GM10847 (cell line): Measurements from ENCODE around the gene FOXL3.

Experiments
- POLR2A ChIP-seq: IDR thresholded peaks from 2 replicates; pipeline ENCODE4 v1.6.1; 2011; ENCODE audit not compliant: insufficient read length; ENCODE audit errors: extremely low read depth

The FOXL3 gene

DNA sequence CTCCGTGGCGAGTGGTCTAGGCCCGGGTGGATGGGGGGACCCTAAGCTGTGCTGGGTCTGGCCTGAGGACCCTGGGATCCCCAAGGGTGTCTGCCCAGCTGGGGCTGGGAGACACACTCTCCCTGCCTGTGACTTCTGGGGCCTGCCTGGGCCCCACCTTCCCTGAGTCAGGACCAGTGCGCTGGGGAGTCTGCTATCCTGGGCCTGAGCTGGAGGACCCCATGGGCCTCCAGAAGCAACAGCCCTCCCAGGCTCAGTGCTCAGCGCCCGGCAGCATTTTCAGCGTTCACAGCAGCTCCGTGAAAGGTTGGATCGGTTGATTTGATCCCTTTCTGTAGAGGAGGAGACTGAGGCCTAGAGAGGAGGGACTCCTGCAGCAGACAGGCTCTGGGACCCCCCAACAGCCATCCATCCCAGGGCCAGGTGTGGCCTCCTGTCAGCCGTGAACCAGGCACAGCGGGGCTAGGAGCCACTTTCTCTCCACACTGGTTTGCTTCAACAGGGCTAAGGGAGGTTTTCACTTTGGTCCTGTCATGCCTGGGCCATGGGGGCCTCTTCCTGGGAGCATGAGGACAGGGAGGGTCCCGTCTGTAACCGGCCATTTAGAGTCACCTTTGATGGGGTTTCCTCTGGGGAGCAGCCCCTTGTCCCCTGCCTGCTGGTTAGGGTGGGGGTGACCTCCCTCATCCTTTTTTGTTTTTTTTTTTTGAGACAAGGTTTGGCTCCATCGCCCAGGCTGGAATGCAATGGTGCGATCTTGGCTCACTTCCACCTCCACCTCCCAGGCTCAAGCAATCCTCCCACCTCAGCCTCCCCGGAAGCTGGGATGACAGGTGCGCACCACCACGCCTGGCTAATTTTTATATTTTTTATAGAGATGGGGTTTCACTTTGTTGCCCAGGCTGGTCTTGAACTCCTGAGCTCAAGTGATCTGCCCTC lies 12.4 kb downstream of the FOXL3 start:
- TF ChIP-seq POLR2A, result no peak

GRCh38 chr7:303425-303824 lies 13.5 kb downstream of the FOXL3 start:
- TF ChIP-seq POLR2A, result no peak

DNA sequence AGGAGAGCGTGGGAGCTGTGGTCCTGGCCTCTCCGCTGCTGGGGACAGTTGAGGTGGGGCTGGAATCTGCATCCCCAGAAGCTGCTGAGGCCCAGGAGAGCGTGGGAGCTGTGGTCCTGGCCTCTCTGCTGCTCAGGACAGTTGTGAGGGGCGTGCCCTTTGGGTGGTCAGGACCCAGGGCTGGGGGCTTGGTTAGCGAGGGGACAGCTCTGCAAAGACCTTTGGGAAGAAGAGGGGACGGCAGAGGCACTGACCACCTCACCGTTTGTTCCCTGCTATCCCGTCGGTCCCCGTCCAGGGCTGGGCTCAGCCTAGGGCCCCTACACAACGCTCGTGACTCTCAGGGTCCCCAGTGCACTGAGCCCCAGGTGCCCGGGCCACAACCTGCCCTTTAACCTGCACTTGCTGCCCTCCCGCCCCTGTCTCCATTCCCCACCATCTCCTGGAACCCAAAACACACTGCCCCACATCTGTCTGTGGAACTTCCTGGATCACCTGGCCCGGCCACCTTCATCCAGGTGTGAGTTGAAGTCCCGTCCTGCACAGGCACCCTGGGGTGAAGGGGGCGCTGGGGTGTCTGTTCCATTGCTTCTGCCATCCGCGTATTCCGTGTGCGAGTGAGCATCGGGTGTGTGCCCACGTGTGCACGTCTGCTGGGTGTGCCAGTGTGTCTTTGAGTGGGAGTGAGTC lies 14.1 kb downstream of the FOXL3 start:
- TF ChIP-seq POLR2A, result no peak

- no peak for TF ChIP-seq POLR2A
Measured at GRCh38 chr7:304574-305409, 14.8 kb downstream of the FOXL3 start.

GRCh38 chr7:305410-306151 lies 15.6 kb downstream of the FOXL3 start:
- no peak for TF ChIP-seq POLR2A

DNA sequence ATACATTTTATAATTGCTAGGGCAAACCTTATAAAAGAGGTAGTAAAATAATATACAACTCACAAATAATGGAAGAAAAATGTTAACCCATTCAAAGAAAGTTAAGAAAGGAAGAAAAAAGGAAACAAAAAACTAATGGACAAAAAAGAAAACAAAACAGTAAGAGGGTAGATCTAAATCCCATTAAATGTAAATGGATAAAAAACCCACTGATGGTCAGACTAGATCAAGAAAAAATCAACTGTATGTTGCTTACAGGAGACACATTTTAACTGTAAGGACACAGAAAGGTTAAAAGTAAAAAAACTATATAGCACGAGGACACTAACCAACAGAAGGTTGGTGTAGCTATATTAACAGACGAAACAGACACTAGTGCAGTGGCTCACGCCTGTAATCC lies 18.0 kb downstream of the FOXL3 start:
- no peak for TF ChIP-seq POLR2A

DNA sequence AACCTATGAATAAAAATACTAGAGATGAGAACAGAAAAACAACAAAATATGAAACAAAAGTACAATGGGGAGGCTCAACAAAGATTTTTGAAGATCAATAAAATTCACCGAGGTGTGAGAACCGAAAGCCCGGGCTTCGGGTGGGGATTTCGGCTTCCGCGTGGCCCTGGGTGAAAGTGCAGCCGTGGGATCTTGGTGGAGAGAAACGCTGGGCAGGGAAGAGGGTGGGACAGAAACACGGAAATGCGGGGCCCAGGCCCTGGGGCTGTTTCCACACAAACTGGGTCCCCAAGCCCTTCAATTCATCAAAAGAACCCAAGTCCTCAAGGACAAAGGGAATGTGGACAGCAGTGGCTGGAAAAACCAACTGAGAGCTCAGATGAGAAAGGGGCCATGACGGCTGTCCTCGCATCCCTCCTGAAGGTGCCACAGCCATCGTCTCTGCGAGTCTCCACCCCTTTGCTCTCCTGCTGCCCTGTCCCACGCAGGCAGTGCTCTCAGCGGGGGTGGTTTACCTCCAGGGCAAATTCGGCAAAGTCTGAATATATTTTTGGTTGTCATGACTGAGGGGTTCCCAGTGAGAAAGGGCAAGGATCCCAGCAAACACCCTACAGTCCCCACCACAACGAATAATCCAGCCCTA lies 19.7 kb downstream of the FOXL3 start:
- TF ChIP-seq POLR2A, result no peak

DNA sequence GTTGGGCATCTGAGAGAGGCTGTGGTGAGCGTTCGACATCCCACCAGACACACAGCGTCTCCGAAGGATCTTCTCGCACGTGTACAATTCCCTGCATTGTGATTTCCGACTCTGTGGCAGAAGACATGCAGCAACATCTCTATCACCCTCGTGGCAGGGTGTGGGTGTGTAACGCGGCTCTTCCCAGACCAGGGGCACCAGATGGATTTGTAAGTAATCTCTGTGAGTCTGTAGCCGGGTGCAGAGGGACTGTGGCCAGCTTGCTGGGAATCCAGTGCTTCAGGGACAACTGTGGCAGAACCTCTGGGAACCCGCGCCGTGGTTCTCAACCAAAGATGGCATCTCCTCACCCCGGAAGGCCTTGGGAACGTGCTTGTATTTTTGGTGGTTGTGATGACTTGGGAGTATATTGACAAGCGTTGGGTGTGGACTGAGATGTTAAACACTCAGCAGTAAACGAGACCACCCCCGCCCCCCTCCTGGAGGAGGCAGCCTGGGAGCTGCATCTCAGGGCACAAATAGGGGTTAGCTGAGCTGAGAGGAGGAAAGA lies 21.2 kb downstream of the FOXL3 start:
- TF ChIP-seq POLR2A, result no peak

DNA sequence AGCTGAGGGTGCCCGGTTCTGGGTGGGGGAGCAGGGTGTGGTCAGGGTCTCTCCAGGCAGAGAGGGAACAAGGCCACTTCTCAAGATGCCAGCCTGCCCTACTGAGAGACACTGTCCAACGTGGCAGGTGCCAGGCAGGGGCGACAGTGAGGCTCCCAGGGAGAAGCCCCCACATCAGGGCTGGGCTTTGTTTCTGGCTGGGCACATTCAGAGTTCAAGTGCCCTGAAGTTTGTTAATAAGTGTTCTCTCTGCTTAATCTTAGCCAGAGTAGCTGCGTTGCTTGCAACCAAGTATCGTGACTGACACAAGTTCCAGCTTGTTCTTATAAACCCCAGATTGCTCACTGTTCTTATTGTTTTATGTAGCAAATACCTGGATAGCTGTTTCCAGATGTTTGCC lies 21.8 kb downstream of the FOXL3 start:
- no peak for TF ChIP-seq POLR2A

DNA sequence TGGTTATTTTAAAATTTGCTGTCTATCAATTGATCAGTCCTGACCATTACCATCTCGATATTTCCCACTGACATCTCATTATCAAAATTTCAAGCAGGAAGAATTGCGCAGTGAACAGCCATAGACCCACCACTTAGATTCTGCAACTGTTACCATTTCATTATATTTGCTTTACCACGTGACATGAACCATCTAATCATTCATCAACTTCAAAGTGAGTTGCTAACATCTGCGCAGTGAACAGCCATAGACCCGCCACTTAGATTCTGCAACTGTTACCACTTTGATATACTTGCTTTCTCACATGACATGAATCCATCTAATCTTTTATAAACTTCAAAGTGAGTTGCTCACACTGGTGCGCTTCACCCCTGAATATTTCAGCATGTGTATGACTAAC lies 22.5 kb downstream of the FOXL3 start:
- TF ChIP-seq POLR2A, result no peak

- no peak for TF ChIP-seq POLR2A
Measured at GRCh38 chr7:314853-315252, 24.9 kb downstream of the FOXL3 start.

- no peak for TF ChIP-seq POLR2A
Measured at GRCh38 chr7:315516-316265, 25.7 kb downstream of the FOXL3 start.

DNA sequence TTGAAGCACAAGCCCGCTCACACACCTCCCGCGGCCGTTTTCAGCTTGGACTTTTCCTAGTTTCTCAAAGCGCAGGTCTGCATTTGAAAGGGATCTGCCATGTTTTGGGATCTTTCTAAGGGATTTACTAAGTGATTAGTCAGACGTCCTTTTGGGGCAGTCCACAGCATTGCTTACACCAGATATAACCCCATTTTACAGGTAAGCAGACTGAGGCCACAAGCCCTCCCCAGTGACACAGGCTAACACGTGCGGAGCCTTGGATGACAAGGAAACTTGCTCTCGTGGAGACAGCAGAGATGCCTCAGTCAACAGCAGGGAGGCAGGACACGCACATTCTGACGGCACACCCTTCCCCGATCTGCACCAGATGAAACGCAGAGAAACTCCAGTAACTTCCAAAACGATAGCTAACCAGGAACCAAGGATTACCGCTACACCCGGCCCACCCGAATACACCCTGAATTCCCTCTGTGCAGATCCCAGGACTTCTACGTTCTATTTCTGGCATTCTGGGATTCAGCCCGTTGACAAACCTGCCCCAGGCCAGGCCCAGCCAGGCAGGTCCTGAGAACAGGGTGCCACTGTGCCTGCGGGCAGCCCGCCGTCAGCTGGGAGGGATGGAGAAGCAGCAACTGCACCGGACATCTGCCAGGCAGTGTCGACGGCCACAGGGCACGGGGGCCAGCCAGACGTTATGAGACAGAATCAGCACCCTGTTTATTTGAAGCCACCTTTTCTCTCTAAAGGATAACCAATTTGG lies 27.9 kb downstream of the FOXL3 start:
- no peak for TF ChIP-seq POLR2A
